Activated T-helper 2 cell treated with anti-CD3 and anti-CD28 coated beads, Interferon-gamma antibody, Interleukin-2, Interleukin-4, amounts not matched to agents 10 μg/mL and 5 μg/mL and 100 μg/mL, durations not matched to agents 14 hours and 24 hours and 36 hours (primary cell): Measurements from ENCODE around the gene PRELID3B. TPM values are rescaled to one million over a fixed set of nuclear protein-coding genes. Genes with fewer than 3 reads are reported as not detected.

Source experiments
- DNase-seq: peaks from one replicate; pipeline ENCODE4 v3.0.0; 2021; ENCODE audit warnings: low spot score
- H3K27ac Mint-ChIP-seq: one replicate; pipeline ENCODE4 v1.8.0; 2021; ENCODE audit warnings: mixed read lengths
- H3K27me3 Mint-ChIP-seq: one replicate; pipeline ENCODE4 v1.8.0; 2021; ENCODE audit warnings: low read depth, mixed read lengths
- H3K36me3 Mint-ChIP-seq: one replicate; pipeline ENCODE4 v1.8.0; 2021; ENCODE audit warnings: low read depth, mixed read lengths
- H3K4me1 Mint-ChIP-seq: one replicate; pipeline ENCODE4 v1.8.0; 2021; ENCODE audit warnings: low read depth, mixed read lengths
- H3K4me3 Mint-ChIP-seq: one replicate; pipeline ENCODE4 v1.8.0; 2021; ENCODE audit warnings: low read depth, mild to moderate bottlenecking, moderate library complexity, mixed read lengths
- H3K9me3 Mint-ChIP-seq: one replicate; pipeline ENCODE4 v1.8.0; 2021; ENCODE audit warnings: mixed read lengths
- intact Hi-C: fragments of 100-400 bp; cut with micrococcal nuclease; formaldehyde crosslinking; loops from one replicate; pipeline ENCODE4 v1.15.1; 2023
- total RNA-seq: library from RNA; stranded (reverse); gene quantifications from 2 replicates; pipeline ENCODE4 v1.2.3, GENCODE V29; 2022

Gene PRELID3B
- total RNA-seq, 1 donor from 2014 or later: 112 TPM

GRCh38 chr20:59032023-59032712 is 10.4 kb downstream of the PRELID3B start, which contains the start of gene ATP5F1E:
ATP5F1E (minus strand) TSS chr20:59032335; CDS start chr20:59032251, 84 bp downstream.
- DNase-seq: peak; percentile 94
- H3K27me3 Mint-ChIP-seq: no peaks in the 10 kb centered on the region
- intact Hi-C loops: loop anchor here (1.0 to 5.0 kb wide), 3 partner anchors 10 to 139 kb away; partner anchors contain the start of genes NELFCD and PRELID3B
- peak within 1 kb of the TSS; percentile 89 for H3K27ac Mint-ChIP-seq
- H3K4me3 Mint-ChIP-seq: peak within 1 kb of the TSS; percentile 93
- H3K4me1 Mint-ChIP-seq: peaks cover 65% of the 10 kb centered on the region
- peaks cover 86% of the 10 kb centered on the region for H3K36me3 Mint-ChIP-seq
- no peaks in the 10 kb centered on the region for H3K9me3 Mint-ChIP-seq

- Mint-ChIP-seq H3K36me3 (peaks cover 86% of the 10 kb centered on the region), H3K27ac (peak overlapping the region; percentile 89), H3K9me3 (no peaks in the 10 kb centered on the region), H3K4me3 (peak overlapping the region; percentile 93), H3K4me1 (peaks cover 65% of the 10 kb centered on the region), H3K27me3 (no peaks in the 10 kb centered on the region)
- intact Hi-C loops: loop anchor here (1.0 to 5.0 kb wide), 3 partner anchors 11 to 139 kb away; partner anchors contain the start of genes NELFCD and PRELID3B
- no peak for DNase-seq
Observed at GRCh38 chr20:59031564-59032022, 11.0 kb downstream of the PRELID3B start.

GRCh38 chr20:59030911-59031563 is 11.5 kb downstream of the PRELID3B start:
- intact Hi-C loops: loop anchor here (5.0 kb wide), 1 partner anchor 49 kb away; the partner anchor contains the start of gene NELFCD
- H3K9me3 Mint-ChIP-seq: no peaks in the 10 kb centered on the region
- H3K27me3 Mint-ChIP-seq: no peaks in the 10 kb centered on the region
- H3K4me3 Mint-ChIP-seq: peak overlapping the region; percentile 93
- peak overlapping the region; percentile 89 for H3K27ac Mint-ChIP-seq
- peaks cover 86% of the 10 kb centered on the region for H3K36me3 Mint-ChIP-seq
- peaks cover 60% of the 10 kb centered on the region for H3K4me1 Mint-ChIP-seq
- no peak for DNase-seq

- intact Hi-C loops: no loop called here
- Mint-ChIP-seq H3K27ac (peak overlapping the region; percentile 18), H3K36me3 (peaks cover 81% of the 10 kb centered on the region), H3K9me3 (no peaks in the 10 kb centered on the region), H3K4me1 (peaks cover 52% of the 10 kb centered on the region), H3K4me3 (peak overlapping the region; percentile 54), H3K27me3 (no peaks in the 10 kb centered on the region)
- no peak for DNase-seq
Observed at GRCh38 chr20:59028812-59029211, 13.8 kb downstream of the PRELID3B start.

GRCh38 chr20:59027741-59028320 is 14.8 kb downstream of the PRELID3B start:
- Mint-ChIP-seq H3K9me3 (no peaks in the 10 kb centered on the region), H3K4me3 (no peak overlapping the region), H3K27ac (no peak overlapping the region), H3K27me3 (no peaks in the 10 kb centered on the region), H3K36me3 (peaks cover 85% of the 10 kb centered on the region), H3K4me1 (peaks cover 50% of the 10 kb centered on the region)
- no peak for DNase-seq
- intact Hi-C loops: no loop called here

GRCh38 chr20:59026904-59027740 is 15.5 kb downstream of the PRELID3B start:
- H3K27me3 Mint-ChIP-seq: no peaks in the 10 kb centered on the region
- H3K9me3 Mint-ChIP-seq: no peaks in the 10 kb centered on the region
- H3K4me1 Mint-ChIP-seq: peaks cover 48% of the 10 kb centered on the region
- H3K4me3 Mint-ChIP-seq: no peak overlapping the region
- H3K27ac Mint-ChIP-seq: peak overlapping the region; percentile 9
- DNase-seq: no peak
- intact Hi-C loops: no loop called here
- H3K36me3 Mint-ChIP-seq: peaks cover 87% of the 10 kb centered on the region

- Mint-ChIP-seq H3K9me3 (no peaks in the 10 kb centered on the region), H3K4me3 (no peak overlapping the region), H3K36me3 (peaks cover 77% of the 10 kb centered on the region), H3K27ac (no peak overlapping the region), H3K27me3 (no peaks in the 10 kb centered on the region), H3K4me1 (peaks cover 41% of the 10 kb centered on the region)
- intact Hi-C loops: no loop called here
- no peak for DNase-seq
Observed at GRCh38 chr20:59025511-59025910, 17.1 kb downstream of the PRELID3B start.

GRCh38 chr20:59025086-59025485 is 17.5 kb downstream of the PRELID3B start:
- no peaks in the 10 kb centered on the region for H3K27me3 Mint-ChIP-seq
- H3K9me3 Mint-ChIP-seq: no peaks in the 10 kb centered on the region
- intact Hi-C loops: no loop called here
- H3K27ac Mint-ChIP-seq: no peak overlapping the region
- no peak for DNase-seq
- H3K4me3 Mint-ChIP-seq: no peak overlapping the region
- peaks cover 37% of the 10 kb centered on the region for H3K4me1 Mint-ChIP-seq
- H3K36me3 Mint-ChIP-seq: peaks cover 73% of the 10 kb centered on the region

GRCh38 chr20:59024111-59024530 is 18.5 kb downstream of the PRELID3B start:
- Mint-ChIP-seq H3K4me1 (peaks cover 28% of the 10 kb centered on the region), H3K27me3 (no peaks in the 10 kb centered on the region), H3K36me3 (peaks cover 63% of the 10 kb centered on the region), H3K9me3 (no peaks in the 10 kb centered on the region), H3K27ac (no peak overlapping the region), H3K4me3 (no peak overlapping the region)
- DNase-seq: no peak
- intact Hi-C loops: no loop called here

- no peak for DNase-seq
- Mint-ChIP-seq H3K27ac (no peak overlapping the region), H3K9me3 (no peaks in the 10 kb centered on the region), H3K4me1 (peaks cover 23% of the 10 kb centered on the region), H3K36me3 (peaks cover 58% of the 10 kb centered on the region), H3K27me3 (no peaks in the 10 kb centered on the region), H3K4me3 (no peak overlapping the region)
- intact Hi-C loops: no loop called here
Observed at GRCh38 chr20:59023616-59024015, 19.0 kb downstream of the PRELID3B start.

GRCh38 chr20:59022754-59023153 is 19.8 kb downstream of the PRELID3B start:
- no peak for DNase-seq
- H3K27ac Mint-ChIP-seq: no peak overlapping the region
- H3K27me3 Mint-ChIP-seq: no peaks in the 10 kb centered on the region
- H3K36me3 Mint-ChIP-seq: peaks cover 49% of the 10 kb centered on the region
- intact Hi-C loops: no loop called here
- no peak overlapping the region for H3K4me3 Mint-ChIP-seq
- H3K9me3 Mint-ChIP-seq: no peaks in the 10 kb centered on the region
- H3K4me1 Mint-ChIP-seq: peaks cover 18% of the 10 kb centered on the region

GRCh38 chr20:59020938-59021551 is 21.5 kb downstream of the PRELID3B start:
- no peaks in the 10 kb centered on the region for H3K27me3 Mint-ChIP-seq
- intact Hi-C loops: no loop called here
- H3K4me3 Mint-ChIP-seq: no peak overlapping the region
- H3K4me1 Mint-ChIP-seq: peaks cover 19% of the 10 kb centered on the region
- DNase-seq: no peak
- H3K27ac Mint-ChIP-seq: no peak overlapping the region
- no peaks in the 10 kb centered on the region for H3K9me3 Mint-ChIP-seq
- H3K36me3 Mint-ChIP-seq: peaks cover 32% of the 10 kb centered on the region
